GM23338 (cell line): ENCODE data around the gene CASQ1. TPM values are rescaled to one million over a fixed set of nuclear protein-coding genes. Genes with fewer than 3 reads are reported as not detected.

Experiments
- ATAC-seq: fragments of 200-7000 bp; cut with Tn5 transposase; 3 replicates; pipeline ENCODE4 v1.9.1; 2020
- DNase-seq: peaks from one replicate; pipeline ENCODE4 v3.0.0-alpha.2; 2015; ENCODE audit warnings: low spot score
- H2AFZ ChIP-seq: fragments of 200-600 bp; sonication (generic); 2 replicates; pipeline ENCODE4 v1.8.0; 2016; ENCODE audit warnings: antibody characterized with exemption, mild to moderate bottlenecking, moderate library complexity
- H3F3A ChIP-seq: fragments of 200-600 bp; sonication (generic); replicated peaks from 2 replicates; pipeline ENCODE4 v1.8.0; 2017; ENCODE audit warnings: antibody characterized with exemption, mixed run types, low read depth
- H3K27ac ChIP-seq: fragments of 200-600 bp; sonication (generic); 2 replicates; pipeline ENCODE4 v1.6.1; 2016; ENCODE audit warnings: low read depth
- H3K27me3 ChIP-seq: fragments of 200-600 bp; sonication (generic); 2 replicates; pipeline ENCODE4 v1.8.0; 2016; ENCODE audit warnings: mild to moderate bottlenecking, mixed run types, moderate library complexity; ENCODE audit not compliant: insufficient read depth
- H3K36me3 ChIP-seq: fragments of 200-600 bp; sonication (generic); 2 replicates; pipeline ENCODE4 v1.8.0; 2016; ENCODE audit warnings: mild to moderate bottlenecking; ENCODE audit not compliant: insufficient read depth
- H3K4me1 ChIP-seq: fragments of 200-600 bp; sonication (generic); 2 replicates; pipeline ENCODE4 v1.8.0; 2016; ENCODE audit warnings: mild to moderate bottlenecking, moderate library complexity; ENCODE audit not compliant: insufficient read depth
- H3K4me2 ChIP-seq: fragments of 200-600 bp; sonication (generic); 2 replicates; pipeline ENCODE4 v1.7.1; 2017; ENCODE audit warnings: mixed run types
- H3K4me3 ChIP-seq: fragments of 200-600 bp; sonication (generic); 2 replicates; pipeline ENCODE4 v1.6.1; 2016; ENCODE audit warnings: mixed run types
- H3K79me2 ChIP-seq: fragments of 200-600 bp; sonication (generic); replicated peaks from 2 replicates; pipeline ENCODE4 v1.8.0; 2017; ENCODE audit warnings: mild to moderate bottlenecking; ENCODE audit not compliant: insufficient read depth
- H3K9me2 ChIP-seq: fragments of 200-600 bp; sonication (generic); 2 replicates; pipeline ENCODE4 v1.8.0; 2017; ENCODE audit not compliant: insufficient read depth
- H4K20me1 ChIP-seq: fragments of 200-600 bp; sonication (generic); replicated peaks from 2 replicates; pipeline ENCODE4 v1.8.0; 2017; ENCODE audit warnings: mild to moderate bottlenecking; ENCODE audit not compliant: insufficient read depth
- H3K27ac Mint-ChIP-seq: 2 replicates; pipeline ENCODE4 v1.8.0; 2020; ENCODE audit warnings: inconsistent platforms, mild to moderate bottlenecking, moderate library complexity, mixed read lengths
- H3K27me3 Mint-ChIP-seq: 3 replicates; pipeline ENCODE4 v1.8.0; 2022; ENCODE audit warnings: low read depth, mild to moderate bottlenecking, moderate library complexity, mixed read lengths, inconsistent platforms; ENCODE audit not compliant: insufficient read depth, poor library complexity
- H3K36me3 Mint-ChIP-seq: 3 replicates; pipeline ENCODE4 v1.8.0; 2021; ENCODE audit warnings: low read depth, mild to moderate bottlenecking, inconsistent platforms, moderate library complexity, mixed read lengths
- H3K4me1 Mint-ChIP-seq: 3 replicates; pipeline ENCODE4 v1.8.0; 2020; ENCODE audit warnings: mild to moderate bottlenecking, inconsistent platforms, mixed read lengths
- H3K4me3 Mint-ChIP-seq: 3 replicates; pipeline ENCODE4 v1.8.0; 2021; ENCODE audit warnings: moderate library complexity, mild to moderate bottlenecking, inconsistent platforms, mixed read lengths
- H3K9me3 Mint-ChIP-seq: 3 replicates; pipeline ENCODE4 v1.8.0; 2020; ENCODE audit warnings: moderate library complexity, mild to moderate bottlenecking, inconsistent platforms, mixed read lengths
- EZH2 ChIP-seq: fragments of 200-600 bp; sonication (generic); IDR thresholded peaks from one replicate; pipeline ENCODE4 v1.8.0; 2017; ENCODE audit warnings: antibody characterized with exemption, mild to moderate bottlenecking, low read depth; ENCODE audit not compliant: unreplicated experiment
- NANOG ChIP-seq: IDR thresholded peaks from 2 replicates; pipeline ENCODE4 v1.6.1; 2016; ENCODE audit warnings: antibody characterized with exemption, borderline replicate concordance
- POLR2AphosphoS5 ChIP-seq: IDR thresholded peaks from 2 replicates; pipeline ENCODE4 v1.6.1; 2016; ENCODE audit warnings: antibody characterized with exemption, low read depth
- ZNF114 ChIP-seq: fragments of 250-450 bp; sonication (Bioruptor Pico); IDR thresholded peaks from 2 replicates; pipeline ENCODE4 v1.5.0; 2020; ENCODE audit warnings: mild to moderate bottlenecking, moderate library complexity
- ZNF331 ChIP-seq: fragments of 250-450 bp; sonication (Bioruptor Pico); IDR thresholded peaks from 2 replicates; pipeline ENCODE4 v1.5.0; 2020; ENCODE audit warnings: low read depth, mild to moderate bottlenecking, moderate library complexity
- polyA plus RNA-seq: library from polyadenylated mRNA; unstranded; fragments of >200 nt; fragmentation: Nextera tagmentation; extraction: Ambion mirVana; gene quantifications from 2 replicates; pipeline ENCODE4 v1.2.1, GENCODE V29; 2016
- total RNA-seq: library from RNA; depleted of rRNA; stranded (reverse); fragments of >200 nt; shearing (Covaris generic); gene quantifications from 2 replicates; pipeline ENCODE4 v1.2.3, GENCODE V29; 2014
- TF ChIP-seq, protein P1 (sequence below), 2 experiments: fragments of 200-600 bp in 1 of 2; sonication (generic) in 1 of 2; conservative IDR thresholded peaks; 2 replicates each; pipeline versions ENCODE4 v1.5.1 to v1.6.1; 2016 to 2017; ENCODE audit warnings: antibody characterized with exemption in 2 of 2, low read depth in 2 of 2, mild to moderate bottlenecking in 2 of 2, moderate library complexity in 1 of 2
- TF ChIP-seq, protein P2 (sequence below): IDR thresholded peaks from one replicate; pipeline ENCODE4 v1.6.1; 2018; ENCODE audit warnings: antibody characterized with exemption; ENCODE audit not compliant: unreplicated experiment
- TF ChIP-seq, protein P3 (sequence below): IDR thresholded peaks from 2 replicates; pipeline ENCODE4 v1.6.1; 2016; ENCODE audit warnings: antibody characterized with exemption

CASQ1 gene
- total and polyA plus RNA-seq, 2 experiments from 2014 or later = 1.1 to 2.8 TPM

DNA sequence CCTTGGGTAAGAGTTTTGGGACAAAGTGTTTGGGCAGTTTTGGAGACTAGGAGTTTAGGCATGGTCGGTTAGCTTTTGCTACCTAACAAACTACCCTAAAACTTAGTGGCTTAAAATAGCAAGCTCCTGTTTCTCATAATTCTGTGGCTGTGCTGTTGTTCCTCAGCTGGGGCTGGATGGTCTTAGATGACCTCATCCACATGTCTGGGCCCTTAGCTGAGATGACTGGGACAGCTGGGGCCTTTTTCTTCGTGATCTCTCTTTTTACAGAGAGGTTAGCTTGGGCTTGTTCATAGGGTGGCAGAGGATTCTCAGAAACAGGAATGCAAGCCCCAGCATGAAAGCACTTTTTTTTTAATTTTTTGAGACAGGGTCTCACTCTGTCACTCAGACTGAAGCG, 32.3 kb upstream of the CASQ1 start:
- no peaks in the 10 kb centered on the region for H3K27me3 ChIP-seq
- H3K4me3 ChIP-seq = no peak overlapping the region
- H3K79me2 ChIP-seq = no peaks in the 10 kb centered on the region
- Mint-ChIP-seq H3K4me1 (peaks cover 8% of the 10 kb centered on the region; the same call in 2 of the 3 replicates), H3K4me3 (no peak overlapping the region), H3K36me3 (no peaks in the 10 kb centered on the region), H3K27me3 (peaks cover 9% of the 10 kb centered on the region), H3K9me3 (no peaks in the 10 kb centered on the region), H3K27ac (no peak overlapping the region)
- no peaks in the 10 kb centered on the region for H3F3A ChIP-seq
- TF ChIP-seq ZNF331 (CRISPR knock-in tag) = no peak
- no peak for TF ChIP-seq POLR2AphosphoS5
- no peak for TF ChIP-seq NANOG
- 0 out of 2 replicates have a peak, but pooled peaks cover 4% of the 10 kb centered on the region for H3K9me2 ChIP-seq
- no peaks in the 10 kb centered on the region for H4K20me1 ChIP-seq
- no peaks in the 10 kb centered on the region for H3K36me3 ChIP-seq
- DNase-seq = no peak
- no peak for ATAC-seq
- no peak overlapping the region for H3K27ac ChIP-seq
- H3K4me2 ChIP-seq = no peak overlapping the region
- no peaks in the 10 kb centered on the region; the same call in 1 of the 2 replicates for H3K4me1 ChIP-seq
- 0 out of 2 replicates have a peak overlapping the region, but pooled peaks have one; percentile 7 for H2AFZ ChIP-seq

DNA sequence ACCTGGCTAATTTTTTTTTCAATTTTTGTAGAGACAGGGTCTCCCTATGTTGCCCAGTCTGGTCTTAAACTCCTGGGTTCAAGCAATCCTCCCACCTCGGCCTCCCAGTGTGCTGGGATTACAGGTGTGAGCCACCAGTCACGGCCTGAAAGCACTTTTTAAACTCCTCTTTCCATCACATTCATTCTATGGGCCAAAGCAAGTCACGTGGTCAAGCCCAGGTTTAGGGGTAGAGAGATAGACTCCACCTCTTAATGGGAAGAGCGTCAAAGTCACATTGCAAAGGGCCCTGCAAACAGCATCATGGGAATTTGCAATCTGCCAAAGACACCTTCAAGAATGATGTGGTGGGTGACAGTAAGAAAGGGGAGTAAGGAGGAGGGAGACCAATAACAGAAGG, 31.8 kb upstream of the CASQ1 start:
- Histone ChIP-seq H3K36me3 (no peaks in the 10 kb centered on the region), H3K4me1 (no peaks in the 10 kb centered on the region; the same call in 1 of the 2 replicates), H2AFZ (peak overlapping the region; percentile 63; the same call in 1 of the 2 replicates), H3K4me3 (no peak overlapping the region), H3K9me2 (0 out of 2 replicates have a peak, but pooled peaks cover 4% of the 10 kb centered on the region), H3K27me3 (no peaks in the 10 kb centered on the region), H3K79me2 (no peaks in the 10 kb centered on the region), H4K20me1 (no peaks in the 10 kb centered on the region), H3F3A (no peaks in the 10 kb centered on the region), H3K4me2 (no peak overlapping the region), H3K27ac (no peak overlapping the region)
- no peaks in the 10 kb centered on the region for H3K9me3 Mint-ChIP-seq
- TF ChIP-seq, protein P1, sequence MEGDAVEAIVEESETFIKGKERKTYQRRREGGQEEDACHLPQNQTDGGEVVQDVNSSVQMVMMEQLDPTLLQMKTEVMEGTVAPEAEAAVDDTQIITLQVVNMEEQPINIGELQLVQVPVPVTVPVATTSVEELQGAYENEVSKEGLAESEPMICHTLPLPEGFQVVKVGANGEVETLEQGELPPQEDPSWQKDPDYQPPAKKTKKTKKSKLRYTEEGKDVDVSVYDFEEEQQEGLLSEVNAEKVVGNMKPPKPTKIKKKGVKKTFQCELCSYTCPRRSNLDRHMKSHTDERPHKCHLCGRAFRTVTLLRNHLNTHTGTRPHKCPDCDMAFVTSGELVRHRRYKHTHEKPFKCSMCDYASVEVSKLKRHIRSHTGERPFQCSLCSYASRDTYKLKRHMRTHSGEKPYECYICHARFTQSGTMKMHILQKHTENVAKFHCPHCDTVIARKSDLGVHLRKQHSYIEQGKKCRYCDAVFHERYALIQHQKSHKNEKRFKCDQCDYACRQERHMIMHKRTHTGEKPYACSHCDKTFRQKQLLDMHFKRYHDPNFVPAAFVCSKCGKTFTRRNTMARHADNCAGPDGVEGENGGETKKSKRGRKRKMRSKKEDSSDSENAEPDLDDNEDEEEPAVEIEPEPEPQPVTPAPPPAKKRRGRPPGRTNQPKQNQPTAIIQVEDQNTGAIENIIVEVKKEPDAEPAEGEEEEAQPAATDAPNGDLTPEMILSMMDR (conservative IDR thresholded peaks at IDR 0.05; ENCODE audit: low read depth in 2 of 2) = no peak
- TF ChIP-seq, protein P2, sequence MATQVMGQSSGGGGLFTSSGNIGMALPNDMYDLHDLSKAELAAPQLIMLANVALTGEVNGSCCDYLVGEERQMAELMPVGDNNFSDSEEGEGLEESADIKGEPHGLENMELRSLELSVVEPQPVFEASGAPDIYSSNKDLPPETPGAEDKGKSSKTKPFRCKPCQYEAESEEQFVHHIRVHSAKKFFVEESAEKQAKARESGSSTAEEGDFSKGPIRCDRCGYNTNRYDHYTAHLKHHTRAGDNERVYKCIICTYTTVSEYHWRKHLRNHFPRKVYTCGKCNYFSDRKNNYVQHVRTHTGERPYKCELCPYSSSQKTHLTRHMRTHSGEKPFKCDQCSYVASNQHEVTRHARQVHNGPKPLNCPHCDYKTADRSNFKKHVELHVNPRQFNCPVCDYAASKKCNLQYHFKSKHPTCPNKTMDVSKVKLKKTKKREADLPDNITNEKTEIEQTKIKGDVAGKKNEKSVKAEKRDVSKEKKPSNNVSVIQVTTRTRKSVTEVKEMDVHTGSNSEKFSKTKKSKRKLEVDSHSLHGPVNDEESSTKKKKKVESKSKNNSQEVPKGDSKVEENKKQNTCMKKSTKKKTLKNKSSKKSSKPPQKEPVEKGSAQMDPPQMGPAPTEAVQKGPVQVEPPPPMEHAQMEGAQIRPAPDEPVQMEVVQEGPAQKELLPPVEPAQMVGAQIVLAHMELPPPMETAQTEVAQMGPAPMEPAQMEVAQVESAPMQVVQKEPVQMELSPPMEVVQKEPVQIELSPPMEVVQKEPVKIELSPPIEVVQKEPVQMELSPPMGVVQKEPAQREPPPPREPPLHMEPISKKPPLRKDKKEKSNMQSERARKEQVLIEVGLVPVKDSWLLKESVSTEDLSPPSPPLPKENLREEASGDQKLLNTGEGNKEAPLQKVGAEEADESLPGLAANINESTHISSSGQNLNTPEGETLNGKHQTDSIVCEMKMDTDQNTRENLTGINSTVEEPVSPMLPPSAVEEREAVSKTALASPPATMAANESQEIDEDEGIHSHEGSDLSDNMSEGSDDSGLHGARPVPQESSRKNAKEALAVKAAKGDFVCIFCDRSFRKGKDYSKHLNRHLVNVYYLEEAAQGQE = no peak
- TF ChIP-seq ZNF331 (CRISPR knock-in tag) (no peak), ZNF114 (no peak), EZH2 (no peak)
- TF ChIP-seq, protein P3, sequence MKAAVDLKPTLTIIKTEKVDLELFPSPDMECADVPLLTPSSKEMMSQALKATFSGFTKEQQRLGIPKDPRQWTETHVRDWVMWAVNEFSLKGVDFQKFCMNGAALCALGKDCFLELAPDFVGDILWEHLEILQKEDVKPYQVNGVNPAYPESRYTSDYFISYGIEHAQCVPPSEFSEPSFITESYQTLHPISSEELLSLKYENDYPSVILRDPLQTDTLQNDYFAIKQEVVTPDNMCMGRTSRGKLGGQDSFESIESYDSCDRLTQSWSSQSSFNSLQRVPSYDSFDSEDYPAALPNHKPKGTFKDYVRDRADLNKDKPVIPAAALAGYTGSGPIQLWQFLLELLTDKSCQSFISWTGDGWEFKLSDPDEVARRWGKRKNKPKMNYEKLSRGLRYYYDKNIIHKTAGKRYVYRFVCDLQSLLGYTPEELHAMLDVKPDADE = no peak
- ATAC-seq = no peak
- H3K4me1 Mint-ChIP-seq = peaks cover 8% of the 10 kb centered on the region; the same call in 2 of the 3 replicates
- H3K4me3 Mint-ChIP-seq = no peak overlapping the region
- peaks cover 11% of the 10 kb centered on the region for H3K27me3 Mint-ChIP-seq
- no peak overlapping the region for H3K27ac Mint-ChIP-seq
- no peak for DNase-seq
- H3K36me3 Mint-ChIP-seq = no peaks in the 10 kb centered on the region
